CD14-positive monocyte (primary cell): ENCODE data around the gene SMIM10. TPM values are rescaled to one million over a fixed set of nuclear protein-coding genes. Genes with fewer than 3 reads are reported as not detected.
"Not testable (repeated sequence)": the region's sequence is repeated elsewhere in the genome, so short reads cannot be mapped to it uniquely, and the experiment has no call there.

ENCODE experiments used
- DNase-seq, 3 donors: peaks; one replicate each; pipeline ENCODE4 v3.0.0-alpha.2; 2011 to 2022
- H2AFZ ChIP-seq: 2 replicates; pipeline ENCODE4 v1.6.0; 2012; ENCODE audit warnings: mild to moderate bottlenecking, low read depth, low read length, inconsistent platforms; ENCODE audit not compliant: insufficient read depth, poor library complexity, severe bottlenecking
- H3K27ac ChIP-seq, 2 donors: 1 replicate in 1 of 2; 2 replicates in 1 of 2; pipeline ENCODE4 v1.5.1; 2012 to 2013; ENCODE audit warnings: low read length in 2 of 2, control low read depth in 1 of 2, inconsistent platforms in 1 of 2, low read depth in 1 of 2, mild to moderate bottlenecking in 1 of 2
- H3K27me3 ChIP-seq, 2 donors: one replicate each; pipeline versions ENCODE4 v1.6.0 to v1.6.1; 2011 to 2013; ENCODE audit warnings: low read length in 2 of 2; ENCODE audit not compliant: control insufficient read depth in 2 of 2, insufficient read depth in 2 of 2
- H3K36me3 ChIP-seq, 2 donors: replicated peaks in 1 of 2; 1 replicate in 1 of 2; 2 replicates in 1 of 2; pipeline versions ENCODE4 v1.5.1 to v1.6.1; 2012 to 2013; ENCODE audit warnings: low read length in 2 of 2, control low read depth in 1 of 2, inconsistent platforms in 1 of 2, mild to moderate bottlenecking in 1 of 2; ENCODE audit not compliant: insufficient read depth in 2 of 2, control insufficient read depth in 1 of 2
- H3K4me1 ChIP-seq, 2 donors: 1 replicate in 1 of 2; 2 replicates in 1 of 2; pipeline versions ENCODE4 v1.5.1 to v1.6.1; 2012 to 2013; ENCODE audit warnings: low read length in 2 of 2, control low read depth in 1 of 2, inconsistent platforms in 1 of 2, mild to moderate bottlenecking in 1 of 2, moderate library complexity in 1 of 2; ENCODE audit not compliant: insufficient read depth in 2 of 2, control insufficient read depth in 1 of 2
- H3K4me2 ChIP-seq: replicated peaks from 2 replicates; pipeline ENCODE3; 2012; ENCODE audit warnings: low read length, moderate library complexity, mild to moderate bottlenecking; ENCODE audit not compliant: poor library complexity, severe bottlenecking; ENCODE audit errors: extremely low read depth
- H3K4me3 ChIP-seq, 3 experiments: fragments of 200-600 bp in 1 of 3; sonication (generic) in 1 of 3; replicated peaks in 1 of 3; 1 replicate in 2 of 3; 2 replicates in 1 of 3; pipeline ENCODE4 v1.5.1; 2011 to 2013; ENCODE audit warnings: low read length in 3 of 3, mild to moderate bottlenecking in 3 of 3, control low read depth in 2 of 3, low read depth in 2 of 3, inconsistent platforms in 1 of 3, moderate library complexity in 1 of 3
- H3K79me2 ChIP-seq: 2 replicates; pipeline ENCODE4 v1.6.0; 2012; ENCODE audit warnings: mild to moderate bottlenecking, control low read depth, inconsistent platforms, low read length, moderate library complexity; ENCODE audit not compliant: insufficient read depth
- H3K9ac ChIP-seq: 2 replicates; pipeline ENCODE4 v1.6.0; 2017; ENCODE audit warnings: low read length, mild to moderate bottlenecking; ENCODE audit not compliant: insufficient read depth, poor library complexity, severe bottlenecking
- H3K9me3 ChIP-seq, 2 donors: replicated peaks in 1 of 2; 1 replicate in 1 of 2; 2 replicates in 1 of 2; pipeline versions ENCODE4 v1.5.1 to v1.6.1; 2012 to 2013; ENCODE audit warnings: low read length in 2 of 2, control low read depth in 1 of 2; ENCODE audit not compliant: control insufficient read depth in 1 of 2, insufficient read depth in 1 of 2
- H4K20me1 ChIP-seq: 2 replicates; pipeline ENCODE4 v1.6.0; 2012; ENCODE audit warnings: mild to moderate bottlenecking, low read length, control low read depth, moderate library complexity; ENCODE audit not compliant: insufficient read depth
- H3K27ac Mint-ChIP-seq, 7 donors: one replicate each; pipeline ENCODE4 v1.8.0; 2020; ENCODE audit warnings: mild to moderate bottlenecking in 7 of 7, mixed read lengths in 7 of 7, moderate library complexity in 6 of 7, inconsistent platforms in 2 of 7
- H3K27me3 Mint-ChIP-seq, 3 donors: one replicate each; pipeline ENCODE4 v1.8.0; 2021 to 2022; ENCODE audit warnings: low read depth in 3 of 3, mild to moderate bottlenecking in 3 of 3, mixed read lengths in 3 of 3, moderate library complexity in 3 of 3, inconsistent platforms in 1 of 3
- H3K36me3 Mint-ChIP-seq, 2 donors: one replicate each; pipeline ENCODE4 v1.8.0; 2020; ENCODE audit warnings: mixed read lengths in 2 of 2, inconsistent platforms in 1 of 2, mild to moderate bottlenecking in 1 of 2
- H3K4me1 Mint-ChIP-seq: one replicate; pipeline ENCODE4 v1.8.0; 2020; ENCODE audit warnings: mild to moderate bottlenecking, mixed read lengths
- H3K4me3 Mint-ChIP-seq, 2 donors: one replicate each; pipeline ENCODE4 v1.8.0; 2020; ENCODE audit warnings: mild to moderate bottlenecking in 2 of 2, mixed read lengths in 2 of 2, moderate library complexity in 1 of 2
- H3K9me3 Mint-ChIP-seq, 7 donors: one replicate each; pipeline ENCODE4 v1.8.0; 2020 to 2022; ENCODE audit warnings: mixed read lengths in 7 of 7, mild to moderate bottlenecking in 6 of 7, moderate library complexity in 6 of 7, inconsistent platforms in 2 of 7
- CTCF ChIP-seq: fragments of 200-600 bp; IDR thresholded peaks from one replicate; pipeline ENCODE4 v1.8.0; 2022; ENCODE audit warnings: antibody characterized with exemption, mild to moderate bottlenecking
- WGBS: methylation state at CpG from one replicate; pipeline ENCODE4 v1.1.5; 2013; ENCODE audit warnings: missing lambda C conversion rate; ENCODE audit not compliant: insufficient coverage; 5-methylcytosine and 5-hydroxymethylcytosine counted together
- intact Hi-C, 2 donors: fragments of 100-400 bp; cut with micrococcal nuclease; formaldehyde crosslinking; loops; one replicate each; pipeline versions ENCODE4 v1.15.0 to v1.15.1; 2023
- polyA plus RNA-seq, 3 donors: library from polyadenylated mRNA; depleted of rRNA in 1 of 3; unstranded in 2 of 3; stranded (reverse) in 1 of 3; fragments of 300-500 nt in 2 of 3; fragments of >200 nt in 1 of 3; fragmentation: Illumina TruSeq in 2 of 3; gene quantifications; 1 replicate in 2 of 3; 2 replicates in 1 of 3; pipeline ENCODE4 v1.2.3, GENCODE V29; 2012 to 2021

The SMIM10 gene
- polyA plus RNA-seq, 3 donors, result 0.10 to 0.26 (median 0.15) TPM

GRCh38 chrX:135010921-135011320, 20.1 kb downstream of the SMIM10 start:
- intact Hi-C loops, result no loop called here
- H3K27me3 Mint-ChIP-seq, result peaks cover 0 to 5% (median 0%) of the 10 kb centered on the region in 3 donors
- no peaks in the 10 kb centered on the region for H3K9me3 ChIP-seq
- peaks cover 5% of the 10 kb centered on the region for H3K4me1 Mint-ChIP-seq
- no CpG with 5 or more reads among the region's 4 CpGs for WGBS
- H3K9ac ChIP-seq, result no peak overlapping the region
- H3K9me3 Mint-ChIP-seq, result peaks cover 0 to 3% (median 0%) of the 10 kb centered on the region in 7 donors
- no peak overlapping the region for H3K4me3 Mint-ChIP-seq
- no peaks in the 10 kb centered on the region for H3K4me1 ChIP-seq
- no peak overlapping the region for H3K4me3 ChIP-seq
- H3K4me2 ChIP-seq, result no peak overlapping the region
- H3K36me3 Mint-ChIP-seq, result no peaks in the 10 kb centered on the region
- no peaks in the 10 kb centered on the region for H3K36me3 ChIP-seq
- H4K20me1 ChIP-seq, result no peaks in the 10 kb centered on the region
- no peaks in the 10 kb centered on the region for H3K79me2 ChIP-seq
- no peak for DNase-seq
- H3K27me3 ChIP-seq, result peaks cover 0 to 2% of the 10 kb centered on the region in 2 donors
- no peak overlapping the region for H3K27ac Mint-ChIP-seq
- H3K27ac ChIP-seq, result no peak overlapping the region
- TF ChIP-seq CTCF, result no peak
- H2AFZ ChIP-seq, result no peak overlapping the region

- Mint-ChIP-seq H3K4me1 (no peaks in the 10 kb centered on the region), H3K36me3 (no peaks in the 10 kb centered on the region), H3K27me3 (peaks cover 0 to 4% (median 0%) of the 10 kb centered on the region in 3 donors), H3K9me3 (peaks cover 0 to 3% (median 0%) of the 10 kb centered on the region in 7 donors), H3K4me3 (no peak overlapping the region), H3K27ac (no peak overlapping the region)
- no peak overlapping the region for H3K9ac ChIP-seq
- H3K36me3 ChIP-seq, result no peaks in the 10 kb centered on the region
- WGBS, result no CpG with 5 or more reads among the region's 2 CpGs
- H3K27ac ChIP-seq, result no peak overlapping the region
- H3K79me2 ChIP-seq, result no peaks in the 10 kb centered on the region
- TF ChIP-seq CTCF, result no peak
- no peaks in the 10 kb centered on the region for H3K9me3 ChIP-seq
- no peaks in the 10 kb centered on the region for H3K4me1 ChIP-seq
- DNase-seq, result no peak
- peaks cover 2% of the 10 kb centered on the region in 2 donors for H3K27me3 ChIP-seq
- H3K4me2 ChIP-seq, result no peak overlapping the region
- H4K20me1 ChIP-seq, result no peaks in the 10 kb centered on the region
- H2AFZ ChIP-seq, result no peak overlapping the region
- H3K4me3 ChIP-seq, result no peak overlapping the region
- intact Hi-C loops, result no loop called here
These were observed 24.9 kb downstream of the SMIM10 start for GRCh38 chrX:135015523-135016245.

GRCh38 chrX:135019890-135020289, 29.1 kb downstream of the SMIM10 start:
- H3K4me3 Mint-ChIP-seq, H3K9me3 ChIP-seq, H3K4me3 ChIP-seq, H3K4me2 ChIP-seq, H3K9ac ChIP-seq, H3K9me3 Mint-ChIP-seq, intact Hi-C loops, H4K20me1 ChIP-seq, H2AFZ ChIP-seq, H3K27ac ChIP-seq, H3K79me2 ChIP-seq, H3K27ac Mint-ChIP-seq, H3K36me3 ChIP-seq, DNase-seq, H3K36me3 Mint-ChIP-seq: not testable (repeated sequence)
- peaks cover 0 to 15% of the 10 kb centered on the region in 2 donors for H3K27me3 ChIP-seq
- peaks cover 5 to 17% (median 12%) of the 10 kb centered on the region in 3 donors for H3K27me3 Mint-ChIP-seq
- H3K4me1 Mint-ChIP-seq, result peaks cover 14% of the 10 kb centered on the region
- WGBS, result 93% methylated on average over 3 of the region's 8 CpGs
- H3K4me1 ChIP-seq, result peaks cover 7 to 15% of the 10 kb centered on the region in 2 donors
